HT1080 (cell line): Measurements from ENCODE around the gene CDS1. TPM values are rescaled to one million over a fixed set of nuclear protein-coding genes. Genes with fewer than 3 reads are reported as not detected.
"Not testable (repeated sequence)": the region's sequence is repeated elsewhere in the genome, so short reads cannot be mapped to it uniquely, and the experiment has no call there.

Experiments used
- DNase-seq: peaks from one replicate; pipeline ENCODE4 v3.0.0-alpha.2; 2015; ENCODE audit warnings: low read depth
- total RNA-seq: library from RNA; depleted of rRNA; stranded (reverse); fragments of >200 nt; shearing (Covaris generic); gene quantifications from 2 replicates; pipeline ENCODE4 v1.2.3, GENCODE V29; 2014

The CDS1 gene
- total RNA-seq, 1 experiment from 2014 or later: 1.5 TPM

DNA sequence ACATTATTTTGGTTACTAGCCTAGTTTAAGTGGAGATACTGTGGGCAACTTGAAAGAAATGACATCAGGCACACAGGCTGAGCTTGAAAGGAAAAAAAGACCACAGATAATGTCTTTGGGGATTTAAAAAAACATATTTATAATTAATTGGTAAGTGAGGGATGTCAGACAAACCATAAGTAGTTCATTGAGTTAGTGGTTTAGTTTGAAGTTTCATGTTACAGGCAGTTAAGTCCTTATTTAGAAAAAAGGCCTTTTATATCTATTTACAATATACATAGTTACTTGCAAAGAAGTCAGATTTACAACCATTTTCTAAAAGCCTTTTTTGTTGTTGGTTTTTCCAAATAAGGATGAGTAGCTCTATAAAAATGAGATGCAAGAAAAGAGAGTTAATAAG is 89.2 kb downstream of the CDS1 start:
- DNase-seq: no peak

DNA sequence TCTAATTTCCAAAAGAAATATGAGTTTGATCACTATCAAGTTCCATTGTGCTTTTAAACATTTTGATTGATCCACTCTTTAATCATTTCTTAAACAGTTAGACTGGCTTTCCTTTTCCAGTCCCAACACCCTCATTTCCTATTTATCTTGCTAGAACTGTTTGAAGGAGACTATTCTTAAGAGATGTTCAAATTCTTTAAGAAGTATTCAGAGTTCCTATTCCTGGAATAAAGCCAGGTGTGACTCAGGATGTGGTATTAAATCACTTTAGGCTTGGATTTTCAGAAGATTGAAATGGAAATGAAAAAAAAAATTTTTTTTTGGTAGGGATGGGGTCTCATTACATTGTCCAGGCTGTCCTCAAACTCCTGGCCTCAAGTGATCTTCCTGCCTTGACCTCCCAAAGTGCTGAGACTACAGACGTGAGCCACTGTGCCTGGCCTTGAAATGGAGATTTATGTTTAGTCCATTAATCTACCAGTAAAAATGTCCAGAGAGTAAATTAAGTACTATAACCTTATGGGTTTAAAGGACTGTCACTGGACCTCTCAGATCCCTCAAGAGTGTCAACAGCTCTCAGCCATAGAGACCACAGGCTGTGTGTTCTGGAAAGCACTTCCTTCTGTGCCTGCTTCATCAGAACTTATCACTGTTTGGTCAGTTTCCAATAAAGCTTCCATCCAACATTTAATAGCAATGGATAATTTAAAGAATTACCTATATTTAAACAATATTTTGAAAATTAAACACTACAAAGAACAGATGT is 90.7 kb downstream of the CDS1 start:
- DNase-seq: peak; percentile 85

DNA sequence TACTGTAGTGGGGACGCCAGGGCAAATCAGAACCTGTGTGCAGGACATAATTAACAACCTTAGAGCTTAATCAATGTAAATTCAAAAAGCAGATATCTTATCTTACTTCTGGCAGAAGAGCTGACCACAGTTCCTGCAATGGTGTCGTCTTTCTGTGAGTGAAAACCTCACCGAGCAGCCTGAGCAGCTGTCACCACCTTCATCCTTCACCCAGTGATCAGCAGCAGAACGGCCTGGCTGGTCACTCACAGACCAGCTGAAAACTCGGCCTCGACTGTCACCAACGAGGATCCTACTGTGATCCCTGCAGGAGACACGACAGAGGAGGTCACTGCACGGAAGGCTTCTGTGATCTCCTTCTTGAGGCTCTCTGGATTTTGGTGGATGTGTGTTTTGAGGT is 94.2 kb downstream of the CDS1 start:
- no peak for DNase-seq

DNA sequence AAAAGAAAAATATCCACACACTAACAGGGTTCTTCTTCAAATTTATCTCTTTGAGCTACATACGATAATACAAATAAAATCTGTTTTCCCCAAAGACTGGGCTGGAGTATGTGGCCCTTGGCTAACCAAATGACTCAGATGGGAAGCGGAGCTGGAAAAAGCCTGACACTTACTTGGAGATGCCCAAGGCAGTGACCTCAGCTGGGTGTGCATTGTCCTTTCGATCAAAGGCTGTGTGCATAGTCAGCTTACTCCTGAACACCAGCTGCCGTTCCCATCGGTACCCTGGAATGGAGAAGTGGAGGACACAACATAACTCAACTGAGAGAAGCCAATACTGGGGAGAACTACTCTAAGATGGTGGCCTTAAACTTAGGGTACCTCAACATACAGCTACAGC is 95.1 kb downstream of the CDS1 start:
- DNase-seq: no peak

DNA sequence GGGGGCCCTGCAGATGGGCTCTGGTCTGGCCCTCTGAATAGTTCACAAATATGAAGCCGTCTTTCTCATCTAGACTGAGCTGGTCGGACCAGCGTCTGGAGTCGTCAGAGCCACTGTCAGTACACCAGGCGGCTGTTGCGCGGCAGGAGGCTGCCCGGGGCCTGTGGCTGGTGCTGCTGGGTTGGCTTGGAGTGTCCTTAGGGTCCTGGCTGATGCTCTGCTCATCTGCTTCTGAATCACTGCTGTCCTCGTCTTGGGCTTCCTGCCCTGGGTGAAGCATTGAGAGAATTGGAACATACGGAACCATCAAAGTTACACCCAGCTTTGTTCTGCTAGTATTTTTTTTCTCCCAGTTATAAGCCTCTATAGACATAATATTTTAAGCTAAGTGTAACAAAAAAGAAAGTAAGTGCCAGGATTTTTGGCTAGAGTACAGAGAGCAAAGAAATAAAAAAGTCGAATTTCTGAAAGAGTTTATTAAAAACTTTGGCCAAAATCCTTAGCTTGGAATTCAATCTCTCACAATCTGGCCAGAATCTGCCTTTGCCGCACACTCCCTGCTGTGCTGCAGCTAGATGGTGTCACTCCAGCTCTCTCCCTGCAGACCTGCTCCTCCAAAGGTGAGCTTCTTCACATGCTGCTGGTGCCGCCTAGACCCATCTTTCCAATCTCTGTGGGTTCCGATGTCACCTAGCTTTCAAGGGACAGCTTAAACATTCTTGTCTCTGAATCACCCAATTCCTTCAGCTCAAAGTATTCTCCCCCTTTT is 96.2 kb downstream of the CDS1 start:
- DNase-seq: no peak

DNA sequence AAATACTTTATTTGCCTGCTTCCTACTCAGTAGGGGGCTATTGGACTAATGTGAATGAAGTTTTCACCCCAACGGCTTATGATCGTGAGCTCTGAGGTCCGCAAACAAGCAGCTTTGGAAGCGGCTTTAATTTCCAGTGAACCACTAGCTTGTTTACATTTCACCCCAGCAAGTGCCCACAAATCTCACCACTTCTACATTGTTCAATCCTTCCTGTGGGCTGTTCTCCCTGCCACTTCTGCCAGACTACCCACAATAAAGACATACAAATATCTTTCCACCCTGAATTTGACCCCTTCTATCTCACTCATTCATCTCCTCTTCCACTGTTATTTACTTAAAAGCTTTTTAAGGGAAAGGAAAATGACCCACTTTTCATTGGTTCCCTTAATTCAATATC is 98.0 kb downstream of the CDS1 start:
- DNase-seq: no peak

DNA sequence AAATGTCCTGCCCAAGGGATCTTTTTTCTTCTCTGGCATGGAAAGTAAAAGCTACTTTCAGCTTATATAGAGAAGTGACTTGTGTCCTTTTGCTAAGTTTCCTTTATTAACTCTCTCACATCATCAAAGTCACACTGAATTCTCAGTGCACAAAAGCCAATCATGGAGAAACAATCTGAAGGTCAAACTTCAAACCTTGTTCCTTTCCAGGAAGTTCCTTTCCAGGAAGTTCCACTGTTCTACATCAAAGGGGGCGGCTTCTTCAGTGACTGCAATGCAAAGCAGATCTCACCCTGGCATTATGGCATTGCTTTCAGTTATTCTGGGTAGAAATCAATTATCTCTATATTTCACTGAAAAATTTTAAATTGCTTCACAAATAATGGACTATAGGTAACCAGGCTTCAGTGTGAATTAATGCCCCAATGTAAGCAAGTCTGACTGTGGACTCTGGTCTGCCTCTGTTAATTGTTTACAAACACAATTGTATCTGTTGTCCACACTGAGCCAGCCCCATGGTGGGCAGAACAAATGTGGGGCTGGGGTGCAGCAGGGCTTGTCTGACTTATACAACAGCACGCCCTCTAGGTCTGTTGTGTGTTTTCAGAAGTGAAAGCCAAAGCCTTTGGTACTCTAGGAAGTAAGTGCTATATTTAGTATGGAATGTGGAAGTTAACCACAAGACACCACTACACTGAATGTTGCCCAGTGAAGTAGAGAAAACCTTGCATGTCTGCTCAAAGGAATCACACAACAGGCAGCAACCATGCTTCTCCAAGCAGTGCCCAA is 98.8 kb downstream of the CDS1 start:
- DNase-seq: peak; percentile 75

DNA sequence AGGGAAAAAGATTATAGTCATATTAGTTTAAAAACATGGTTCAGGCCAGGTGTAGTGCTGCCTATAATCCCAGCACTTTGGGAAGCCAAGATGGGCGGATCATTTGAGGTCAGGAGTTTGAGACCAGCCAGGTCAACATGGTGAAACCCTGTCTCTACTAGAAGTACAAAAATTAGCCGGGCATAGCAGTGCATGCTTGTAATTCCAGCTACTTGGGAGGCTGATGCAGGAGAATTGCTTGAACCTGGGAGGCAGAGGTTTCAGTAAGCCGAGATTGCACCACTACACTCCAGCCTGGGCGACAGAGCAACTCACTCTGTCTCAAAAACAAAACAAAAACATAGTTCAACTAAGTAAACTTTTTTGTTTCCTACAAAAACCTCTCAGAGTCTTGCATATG is 99.7 kb downstream of the CDS1 start:
- DNase-seq: not testable (repeated sequence)

DNA sequence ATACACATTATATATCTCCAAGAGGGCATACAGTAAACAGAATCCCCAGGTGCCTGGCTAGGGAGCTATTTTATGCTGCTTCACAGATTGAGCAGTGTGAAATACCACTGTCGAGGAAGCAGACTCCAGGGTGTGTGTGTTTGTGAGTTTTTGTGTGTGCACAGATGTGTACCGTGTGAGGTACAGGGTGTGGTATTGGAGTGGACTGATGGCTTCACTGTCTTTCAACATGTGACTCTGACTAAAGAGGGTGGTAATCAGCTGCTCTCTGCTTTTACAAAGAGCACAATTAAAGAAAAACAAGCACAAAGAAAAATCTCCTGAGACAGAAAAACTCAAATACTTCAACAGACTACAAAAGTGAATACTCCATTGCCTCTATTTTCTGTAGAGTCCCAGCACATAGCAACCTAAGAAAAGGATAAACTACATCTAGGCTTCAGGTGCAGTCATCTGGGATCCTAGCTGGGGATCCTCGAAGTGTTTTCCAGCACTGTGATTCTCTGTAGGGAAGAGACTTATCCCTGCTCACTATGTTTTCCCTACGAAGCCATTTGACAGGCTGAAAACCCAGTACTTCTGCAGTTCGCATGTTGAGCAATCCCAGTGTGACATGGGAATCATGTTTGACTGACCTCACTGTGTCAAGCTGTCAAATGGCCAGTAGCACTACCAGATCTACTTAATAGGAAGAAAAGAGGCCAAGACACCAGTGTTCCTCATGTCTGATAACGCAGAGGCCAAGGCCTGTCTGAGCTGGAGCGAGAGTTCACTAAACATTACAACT is 100.3 kb downstream of the CDS1 start:
- DNase-seq: no peak

DNA sequence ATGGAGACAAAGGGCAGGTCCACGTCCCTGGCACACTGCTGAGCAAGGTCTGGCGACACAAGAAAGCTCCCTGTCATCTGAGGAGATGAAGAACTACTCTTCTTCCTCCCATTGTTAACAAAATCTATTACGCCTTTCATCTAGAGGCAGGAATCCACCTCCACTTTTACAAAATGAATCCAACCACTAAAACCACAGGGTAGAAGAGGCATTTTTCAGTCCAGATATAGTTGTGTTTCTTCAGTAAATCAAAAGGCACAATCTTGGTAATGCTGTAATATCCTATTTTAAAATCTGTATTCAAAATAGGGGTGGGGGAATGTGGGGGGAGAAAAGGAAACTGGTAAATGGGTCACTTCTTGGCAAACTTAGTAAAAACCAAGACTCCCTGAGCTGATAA is 101.4 kb downstream of the CDS1 start:
- DNase-seq: no peak

DNA sequence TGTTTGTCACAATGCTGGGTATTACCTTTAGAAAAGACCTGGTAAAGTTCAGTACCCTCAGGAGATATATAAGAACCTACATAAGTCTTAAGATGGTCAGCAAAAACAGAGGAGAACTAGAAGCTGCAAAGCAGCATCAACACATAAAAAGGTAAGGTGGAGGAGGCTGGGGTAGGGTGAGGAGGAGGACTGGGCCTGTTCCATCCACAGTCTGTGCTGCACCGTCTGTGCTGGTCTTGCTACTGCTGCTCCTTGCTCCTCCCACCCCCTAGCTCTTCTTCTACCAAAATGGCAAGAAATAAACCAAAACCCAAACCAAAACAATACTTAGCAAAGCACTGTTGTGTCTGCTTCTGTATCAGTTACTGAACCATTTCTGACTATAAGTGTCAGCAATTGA is 102.2 kb downstream of the CDS1 start:
- no peak for DNase-seq

DNA sequence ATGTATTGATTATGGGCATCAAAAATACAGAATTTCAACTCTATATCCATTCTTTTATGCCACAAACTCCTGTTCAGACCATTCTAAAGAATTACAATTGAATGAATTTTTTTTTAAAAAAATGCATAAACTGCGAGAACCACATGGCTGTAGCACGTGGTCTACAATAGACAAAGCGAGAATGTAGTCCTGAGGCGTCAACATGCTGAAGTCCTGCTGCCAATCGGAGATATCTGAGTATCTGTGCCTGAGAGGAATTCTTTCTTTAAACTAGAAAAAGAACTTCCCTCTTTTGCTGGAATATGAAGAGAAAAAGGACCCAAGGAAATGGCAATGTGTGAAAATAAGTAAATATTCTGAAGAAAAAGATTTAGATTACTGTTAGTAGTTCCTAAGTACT is 105.7 kb downstream of the CDS1 start:
- DNase-seq: no peak

DNA sequence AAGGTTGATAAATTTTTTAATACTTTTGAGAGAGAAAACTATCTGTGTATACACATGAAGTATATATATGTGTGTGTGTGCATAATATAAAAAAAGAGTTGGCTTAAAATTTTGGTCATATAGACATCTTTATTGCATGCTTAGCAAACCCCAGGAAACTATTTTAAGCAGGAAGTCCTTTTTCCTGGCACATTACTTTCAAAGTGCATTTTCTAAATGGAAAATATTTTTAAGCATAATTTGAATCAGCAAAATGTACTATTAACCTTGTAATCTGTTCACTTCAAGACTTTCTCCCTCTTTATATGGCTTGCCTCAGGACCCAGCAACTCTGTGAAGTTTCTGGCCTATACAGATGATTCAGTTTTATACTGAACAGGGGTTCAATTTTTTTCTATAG is 106.3 kb downstream of the CDS1 start:
- DNase-seq: no peak

DNA sequence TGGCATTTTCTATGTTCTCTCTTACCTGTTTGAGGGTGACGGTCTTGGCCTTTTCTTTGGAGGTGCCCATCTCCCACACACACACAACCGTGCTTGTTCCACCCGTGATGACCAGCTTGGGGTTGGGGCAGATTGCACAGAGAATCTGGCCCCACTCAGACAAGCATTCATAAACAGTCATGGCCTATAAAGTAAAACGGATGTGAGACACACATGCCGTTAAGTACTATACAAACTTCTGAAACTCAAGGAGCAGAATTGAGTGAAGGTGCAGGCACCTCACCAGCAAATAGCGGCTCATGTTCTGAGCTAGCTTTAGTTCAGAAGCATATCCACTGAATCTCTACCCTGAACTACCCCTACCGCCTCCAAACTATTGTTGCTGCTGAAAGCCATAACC is 107.6 kb downstream of the CDS1 start:
- peak; percentile 64 for DNase-seq

DNA sequence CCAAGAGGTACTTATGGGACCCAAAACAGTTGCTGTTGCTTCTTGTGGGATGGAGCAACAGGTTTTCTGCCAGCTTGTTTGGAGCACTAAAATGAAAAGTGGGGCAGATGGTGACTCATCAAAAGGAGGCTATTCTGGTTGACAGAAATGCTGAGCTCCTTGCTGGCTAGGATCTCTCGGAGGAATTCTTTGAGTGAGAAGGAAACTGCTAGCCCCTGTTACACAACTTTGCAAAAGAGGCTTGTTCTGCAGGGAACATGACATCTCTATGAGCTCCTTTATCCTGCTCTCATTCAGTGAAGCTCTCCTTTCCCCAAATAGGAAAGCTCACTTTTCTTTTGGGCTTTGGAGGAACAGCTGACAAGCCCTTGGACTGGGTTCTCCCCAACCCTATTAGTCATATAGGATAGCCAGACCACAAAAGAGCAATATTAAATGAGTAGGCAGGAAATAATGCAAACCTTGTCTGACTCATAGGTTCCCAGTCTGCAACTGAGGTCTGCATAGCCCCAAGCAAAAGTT is 108.3 kb downstream of the CDS1 start:
- DNase-seq: peak; percentile 97

DNA sequence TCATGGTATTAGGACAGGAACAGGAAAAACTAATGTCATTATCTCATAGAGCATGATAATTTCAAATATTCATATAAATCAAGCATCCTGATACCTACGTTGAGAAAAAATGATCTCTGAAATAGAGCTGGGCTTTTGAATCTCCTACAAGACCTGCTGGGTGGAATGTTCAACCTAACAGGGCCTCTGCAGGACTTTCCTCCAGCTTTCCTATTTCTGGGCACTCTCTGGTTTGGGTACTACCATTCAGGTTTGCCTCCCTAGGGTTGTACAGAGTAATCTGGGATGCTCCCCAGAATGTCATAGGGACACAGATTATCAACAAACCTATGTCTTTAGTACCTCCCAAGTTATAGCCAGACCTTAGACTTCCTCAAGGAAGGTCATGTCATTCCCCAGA is 108.9 kb downstream of the CDS1 start:
- DNase-seq: no peak

DNA sequence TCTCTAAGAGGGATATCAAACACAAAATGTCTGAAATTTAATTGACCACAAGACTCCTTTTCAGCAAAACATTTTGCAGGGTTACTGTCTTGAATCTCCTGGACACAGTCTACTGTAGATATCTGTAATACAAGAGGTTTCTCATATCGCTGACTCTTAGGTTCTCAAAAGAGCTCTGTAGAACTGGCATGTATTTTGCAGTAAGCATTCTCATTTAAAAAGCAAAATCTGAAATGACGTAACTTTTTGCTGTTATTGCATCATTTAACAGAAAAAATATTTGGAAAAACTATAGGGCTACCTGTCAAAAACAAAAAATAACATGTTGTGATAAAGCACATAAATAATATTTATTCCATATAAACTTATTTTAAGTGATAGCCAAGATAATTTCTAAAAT is 114.2 kb downstream of the CDS1 start:
- DNase-seq: no peak

DNA sequence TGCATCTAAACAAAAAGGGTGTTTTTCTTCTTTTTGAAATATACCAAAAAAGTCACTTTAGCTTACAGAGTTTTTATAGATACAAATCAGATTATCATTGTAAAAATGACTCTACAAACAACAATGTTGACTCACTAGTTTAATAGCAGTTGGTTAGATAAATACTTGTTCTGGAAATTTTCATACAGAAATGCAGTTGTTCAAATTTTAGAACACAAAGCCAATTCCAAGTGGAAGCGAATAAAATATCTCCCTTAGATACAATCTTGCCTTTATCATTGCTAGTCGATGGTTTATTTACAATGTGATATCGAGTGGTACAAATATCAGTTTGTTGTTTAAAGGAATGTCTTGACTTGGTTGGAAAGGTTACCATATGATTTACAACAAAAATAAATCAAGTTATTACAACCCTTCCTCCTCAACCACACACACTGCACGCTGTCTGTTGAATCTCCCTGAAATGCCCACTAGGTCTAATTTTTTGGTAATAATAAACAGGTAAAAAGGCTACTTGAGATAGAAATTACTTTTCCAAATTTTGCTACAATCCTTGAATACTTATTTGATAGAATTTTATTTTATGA is 114.8 kb downstream of the CDS1 start:
- DNase-seq: no peak

DNA sequence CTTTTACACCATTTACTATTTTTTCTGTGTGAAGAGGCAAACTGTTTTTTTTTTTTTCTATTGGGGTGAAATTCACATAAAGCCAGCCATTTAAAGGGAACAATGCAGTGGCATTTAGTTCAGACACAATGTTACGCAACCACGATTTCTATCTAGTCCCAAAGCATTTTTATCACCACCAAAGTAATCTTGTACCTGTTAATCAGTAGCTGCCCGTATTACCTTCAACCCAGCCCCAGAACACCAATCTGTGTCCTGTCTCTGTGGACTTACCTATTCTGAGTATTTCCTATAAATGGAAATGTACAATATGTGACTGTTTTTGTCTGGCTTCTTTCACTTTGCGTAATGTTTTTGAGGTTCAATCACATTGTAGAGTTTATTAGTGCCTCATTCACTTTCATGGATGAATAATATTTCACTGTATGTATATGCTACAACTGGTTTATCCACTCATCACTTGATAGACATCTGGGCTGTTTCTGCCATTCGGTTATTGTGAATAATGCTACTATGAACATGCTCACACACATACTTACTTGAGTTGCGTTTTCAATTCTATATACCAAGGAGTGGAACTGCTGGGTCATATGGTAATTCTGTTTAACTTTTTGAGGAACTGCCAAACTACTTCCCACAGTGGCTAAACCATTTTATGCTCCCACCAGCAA is 116.2 kb downstream of the CDS1 start:
- DNase-seq: no peak
